GM12878 (cell line): ENCODE results near the gene CSTA. TPM values are rescaled to one million over a fixed set of nuclear protein-coding genes. Genes with fewer than 3 reads are reported as not detected.

Experiments
- CEBPB ChIP-seq, 2 experiments: fragments of 150-350 bp in 1 of 2; IDR thresholded peaks; 2 replicates each; pipeline ENCODE4 v1.6.1; 2012 to 2014; ENCODE audit warnings: low read depth in 2 of 2, low read length in 2 of 2, borderline replicate concordance in 1 of 2, inconsistent platforms in 1 of 2
- CREB1 ChIP-seq: IDR thresholded peaks from 2 replicates; pipeline ENCODE4 v1.6.1; 2012; ENCODE audit warnings: low read depth, mild to moderate bottlenecking, inconsistent platforms
- CUX1 ChIP-seq: IDR thresholded peaks from 2 replicates; pipeline ENCODE4 v1.6.1; 2012; ENCODE audit warnings: improper control_type of control experiment, low read depth, low read length; ENCODE audit not compliant: insufficient replicate concordance
- E4F1 ChIP-seq: fragments of 450-650 bp; IDR thresholded peaks from 2 replicates; pipeline ENCODE4 v1.6.1; 2018; ENCODE audit warnings: borderline replicate concordance, mild to moderate bottlenecking; ENCODE audit not compliant: partially characterized antibody
- EZH2 ChIP-seq: IDR thresholded peaks from 2 replicates; pipeline ENCODE4 v1.6.1; 2012; ENCODE audit warnings: low read depth, mild to moderate bottlenecking, control low read depth, inconsistent platforms, low read length, borderline replicate concordance; ENCODE audit not compliant: control insufficient read depth
- HCFC1 ChIP-seq: fragments of 150-350 bp; IDR thresholded peaks from 2 replicates; pipeline ENCODE4 v1.6.1; 2014; ENCODE audit warnings: low read length
- HDAC2 ChIP-seq: fragments of 200-600 bp; sonication (generic); IDR thresholded peaks from 2 replicates; pipeline ENCODE4 v1.6.1; 2017
- JUNB ChIP-seq: IDR thresholded peaks from 2 replicates; pipeline ENCODE4 v1.6.1; 2016; ENCODE audit warnings: antibody characterized with exemption, mild to moderate bottlenecking
- JUND ChIP-seq: IDR thresholded peaks from 2 replicates; pipeline ENCODE4 v1.6.1; 2012; ENCODE audit warnings: low read depth, mild to moderate bottlenecking, low read length, improper control_type of control experiment, moderate library complexity
- KDM1A ChIP-seq: fragments of 200-600 bp; sonication (generic); IDR thresholded peaks from 2 replicates; pipeline ENCODE4 v1.6.1; 2016; ENCODE audit warnings: borderline replicate concordance
- PBX3 ChIP-seq: IDR thresholded peaks from 2 replicates; pipeline ENCODE4 v1.6.1; 2011; ENCODE audit warnings: mild to moderate bottlenecking, low read depth, low read length, moderate library complexity; ENCODE audit not compliant: insufficient replicate concordance
- RBBP5 ChIP-seq: fragments of 200-600 bp; sonication (generic); conservative IDR thresholded peaks from 2 replicates; pipeline ENCODE4 v1.6.1; 2016
- SP1 ChIP-seq: IDR thresholded peaks from one replicate; pipeline ENCODE4 v1.6.1; 2011; ENCODE audit warnings: low read depth, low read length
- SRF ChIP-seq, 2 experiments: IDR thresholded peaks; 2 replicates each; pipeline ENCODE4 v1.6.1; 2011; ENCODE audit warnings: low read depth in 2 of 2, low read length in 2 of 2, mild to moderate bottlenecking in 1 of 2, moderate library complexity in 1 of 2
- WRNIP1 ChIP-seq: IDR thresholded peaks from 2 replicates; pipeline ENCODE4 v1.6.1; 2011; ENCODE audit warnings: low read depth, low read length, improper control_type of control experiment, borderline replicate concordance
- ZBED1 ChIP-seq: IDR thresholded peaks from 2 replicates; pipeline ENCODE4 v1.6.1; 2016; ENCODE audit warnings: borderline replicate concordance
- ZNF24 ChIP-seq: fragments of 450-650 bp; IDR thresholded peaks from 2 replicates; pipeline ENCODE4 v1.6.1; 2017; ENCODE audit warnings: antibody characterized with exemption, mild to moderate bottlenecking
- polyA plus RNA-seq, 11 experiments: library from polyadenylated mRNA; depleted of rRNA in 4 of 11; unstranded in 6 of 11; stranded (reverse) in 5 of 11; fragments of >200 nt; fragmentation: Nextera tagmentation in 4 of 11; fragmentation: Illumina TruSeq in 1 of 11; extraction: Ambion mirVana in 4 of 11; extraction: Trizol in 1 of 11; gene quantifications; 1 replicate in 1 of 11; 2 replicates in 10 of 11; pipeline versions ENCODE4 v1.2.1 to v1.2.3, GENCODE V29; 2011 to 2016; ENCODE audit warnings: inconsistent platforms in 2 of 11, missing spikeins in 2 of 11, low read depth in 1 of 11
- total RNA-seq, 4 experiments: library from RNA; depleted of rRNA in 3 of 4; stranded (reverse); fragments of >200 nt in 3 of 4; fragmentation: Illumina TruSeq in 1 of 4; extraction: Trizol in 1 of 4; gene quantifications; 2 replicates each; pipeline versions ENCODE4 v1.2.1 to v1.2.3, GENCODE V29; 2013 to 2021

CSTA gene
- total and polyA plus RNA-seq, 10 of the 15 experiments (the other 5 are each of a cell fraction or from before 2014, with no cell fraction given), result 1.8 to 6.7 (median 3.4) TPM

GRCh38 chr3:122383771-122384697 lies 59.0 kb downstream of the CSTA start, which contains the start of gene FAM162A (continued):
- TF ChIP-seq E4F1 (no peak), WRNIP1 (no peak), PBX3 (no peak), HDAC2 (no peak), SRF (IDR thresholded peaks at IDR 0.05; ENCODE audit: low read depth in 2 of 2, low read length in 2 of 2) (no peak), CUX1 (no peak), ZBED1 (no peak; the same call in 1 of the 2 replicates), KDM1A (no peak), HCFC1 (peak; percentile 41), CREB1 (peak; percentile 83), EZH2 (no peak), SP1 (no peak), ZNF24 (peak; percentile 62; the same call in 1 of the 2 replicates), RBBP5 (no peak), CEBPB (IDR thresholded peaks at IDR 0.05; ENCODE audit: borderline replicate concordance in 1 of 2, low read depth in 2 of 2, low read length in 2 of 2) (0 out of 4 replicates have a peak, but pooled peaks of 1 of the 2 experiments have one; percentile 10), JUNB (no peak), JUND (no peak)
